Stomach smooth muscle (tissue), 2 donors: ENCODE data around the gene CYP2A13.
"Not testable (repeated sequence)": the region's sequence is repeated elsewhere in the genome, so short reads cannot be mapped to it uniquely, and the experiment has no call there.

Experiments used
- H3K27ac ChIP-seq: one replicate; pipeline ENCODE4 v1.7.0; 2013; ENCODE audit warnings: mild to moderate bottlenecking, low read length, inconsistent platforms
- H3K27me3 ChIP-seq, 2 donors: one replicate each; pipeline ENCODE4 v1.7.0; 2013; ENCODE audit warnings: low read length in 2 of 2; ENCODE audit not compliant: insufficient read depth in 2 of 2, control insufficient read depth in 1 of 2
- H3K36me3 ChIP-seq, 2 donors: one replicate each; pipeline ENCODE4 v1.7.0; 2013; ENCODE audit warnings: low read length in 2 of 2; ENCODE audit not compliant: control insufficient read depth in 2 of 2, insufficient read depth in 2 of 2
- H3K4me1 ChIP-seq: one replicate; pipeline ENCODE4 v1.7.0; 2013; ENCODE audit warnings: low read length; ENCODE audit not compliant: control insufficient read depth, insufficient read depth
- H3K4me3 ChIP-seq, 2 donors: one replicate each; pipeline ENCODE4 v1.7.0; 2013; ENCODE audit warnings: low read length in 2 of 2
- H3K9ac ChIP-seq, 2 donors: one replicate each; pipeline ENCODE4 v1.7.0; 2013; ENCODE audit warnings: low read length in 2 of 2, mild to moderate bottlenecking in 1 of 2
- H3K9me3 ChIP-seq, 2 donors: one replicate each; pipeline ENCODE4 v1.7.0; 2013; ENCODE audit warnings: low read length in 2 of 2; ENCODE audit not compliant: control insufficient read depth in 2 of 2
- donor health status: healthy.
- donor health status: Pancreatic carcinoma.

Gene CYP2A13, protein sequence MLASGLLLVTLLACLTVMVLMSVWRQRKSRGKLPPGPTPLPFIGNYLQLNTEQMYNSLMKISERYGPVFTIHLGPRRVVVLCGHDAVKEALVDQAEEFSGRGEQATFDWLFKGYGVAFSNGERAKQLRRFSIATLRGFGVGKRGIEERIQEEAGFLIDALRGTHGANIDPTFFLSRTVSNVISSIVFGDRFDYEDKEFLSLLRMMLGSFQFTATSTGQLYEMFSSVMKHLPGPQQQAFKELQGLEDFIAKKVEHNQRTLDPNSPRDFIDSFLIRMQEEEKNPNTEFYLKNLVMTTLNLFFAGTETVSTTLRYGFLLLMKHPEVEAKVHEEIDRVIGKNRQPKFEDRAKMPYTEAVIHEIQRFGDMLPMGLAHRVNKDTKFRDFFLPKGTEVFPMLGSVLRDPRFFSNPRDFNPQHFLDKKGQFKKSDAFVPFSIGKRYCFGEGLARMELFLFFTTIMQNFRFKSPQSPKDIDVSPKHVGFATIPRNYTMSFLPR

GRCh38 chr19:41088151-41088550, at the start of gene CYP2A13:
Gene CYP2A13 (plus strand): TSS chr19:41088451. CDS start chr19:41088472, 21 bp downstream.
- no peak within 1 kb of the TSS for H3K9ac ChIP-seq
- no peaks in the 10 kb centered on the region for H3K4me1 ChIP-seq
- H3K36me3 ChIP-seq = no peaks in the 10 kb centered on the region
- H3K4me3 ChIP-seq = no peak within 1 kb of the TSS
- no peaks in the 10 kb centered on the region for H3K9me3 ChIP-seq
- no peak within 1 kb of the TSS for H3K27ac ChIP-seq
- H3K27me3 ChIP-seq = peaks cover 3 to 7% of the 10 kb centered on the region in 2 donors

- H3K27ac ChIP-seq = no peak overlapping the region
- no peaks in the 10 kb centered on the region for H3K4me1 ChIP-seq
- H3K36me3 ChIP-seq = no peaks in the 10 kb centered on the region
- no peaks in the 10 kb centered on the region for H3K27me3 ChIP-seq
- no peaks in the 10 kb centered on the region for H3K9me3 ChIP-seq
- no peak overlapping the region for H3K4me3 ChIP-seq
- no peak overlapping the region for H3K9ac ChIP-seq
Observed at GRCh38 chr19:41039806-41040205, 48.4 kb upstream of the CYP2A13 start.

- H3K27me3 ChIP-seq, H3K9me3 ChIP-seq, H3K9ac ChIP-seq, H3K27ac ChIP-seq, H3K36me3 ChIP-seq, H3K4me1 ChIP-seq, H3K4me3 ChIP-seq: not testable (repeated sequence)
Observed at GRCh38 chr19:41045095-41045494, 43.2 kb upstream of the CYP2A13 start.

DNA sequence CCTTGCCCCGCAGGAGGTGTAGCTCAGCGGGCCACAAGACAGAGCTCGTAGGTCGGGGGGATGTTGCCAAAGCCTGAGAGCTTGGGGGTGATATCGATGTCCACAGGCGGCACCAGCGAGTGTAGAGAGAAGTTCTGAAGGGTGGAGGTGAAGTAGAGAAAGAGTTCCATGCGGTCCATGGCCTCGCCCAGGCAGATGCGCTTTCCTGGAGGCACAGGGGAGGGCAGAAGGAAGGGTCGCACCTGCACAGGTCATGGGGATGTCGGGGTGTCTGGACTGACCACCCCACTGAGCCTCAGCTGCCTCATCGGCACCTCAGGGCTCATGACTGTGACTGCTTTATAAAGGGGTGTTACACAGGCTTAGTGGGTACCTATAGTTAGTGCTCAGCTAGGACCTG, 37.8 kb upstream of the CYP2A13 start:
- Histone ChIP-seq H3K27ac (no peak overlapping the region), H3K9ac (no peak overlapping the region), H3K36me3 (no peaks in the 10 kb centered on the region), H3K9me3 (no peaks in the 10 kb centered on the region), H3K4me3 (no peak overlapping the region), H3K27me3 (peaks cover 2 to 3% of the 10 kb centered on the region in 2 donors), H3K4me1 (no peaks in the 10 kb centered on the region)

DNA sequence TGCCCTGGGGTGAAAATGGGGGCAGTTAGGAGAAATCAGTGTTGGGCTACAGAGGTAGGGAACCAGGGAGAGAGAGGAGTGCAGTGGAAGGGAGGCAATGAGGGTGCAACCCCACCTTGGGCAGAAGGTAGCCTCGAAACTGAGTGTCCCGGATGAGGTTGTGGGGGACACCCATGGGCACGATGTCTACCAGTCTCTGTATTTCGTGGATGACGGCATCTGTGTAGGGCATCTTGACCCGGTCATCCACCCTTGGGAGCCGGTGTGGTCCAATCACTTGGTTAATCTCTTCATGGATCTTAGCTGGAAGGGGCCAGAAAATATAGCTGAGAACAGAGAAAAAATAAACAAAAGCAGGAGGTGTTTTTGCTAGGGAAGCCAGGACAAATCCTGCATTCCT, 36.1 kb upstream of the CYP2A13 start:
- not testable (repeated sequence) for H3K4me3 ChIP-seq, H3K27me3 ChIP-seq

DNA sequence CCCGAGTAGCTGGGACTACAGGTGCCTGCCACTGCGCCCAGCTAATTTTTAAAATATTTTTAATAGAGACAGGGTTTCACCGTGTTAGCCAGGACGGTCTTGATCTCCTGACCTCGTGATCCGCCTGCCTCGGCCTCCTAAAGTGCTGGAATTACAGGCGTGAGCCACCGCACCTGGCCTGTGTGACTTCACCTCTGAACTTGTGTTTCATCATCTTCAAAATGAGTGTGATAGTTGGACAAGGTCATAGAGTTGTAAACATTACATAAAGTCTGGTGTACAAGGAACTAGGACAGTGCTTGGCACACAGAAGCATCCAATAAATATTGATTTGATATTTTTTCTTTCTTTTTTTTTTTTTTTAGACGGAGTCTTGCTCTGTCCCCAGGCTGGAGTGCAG, 34.9 kb upstream of the CYP2A13 start:
- not testable (repeated sequence) for H3K4me3 ChIP-seq, H3K9me3 ChIP-seq, H3K9ac ChIP-seq, H3K27ac ChIP-seq, H3K4me1 ChIP-seq, H3K27me3 ChIP-seq, H3K36me3 ChIP-seq

More for the DNA sequence above, 36.1 kb upstream of the CYP2A13 start:
- H3K27ac ChIP-seq, H3K9me3 ChIP-seq, H3K36me3 ChIP-seq, H3K9ac ChIP-seq, H3K4me1 ChIP-seq: not testable (repeated sequence)

DNA sequence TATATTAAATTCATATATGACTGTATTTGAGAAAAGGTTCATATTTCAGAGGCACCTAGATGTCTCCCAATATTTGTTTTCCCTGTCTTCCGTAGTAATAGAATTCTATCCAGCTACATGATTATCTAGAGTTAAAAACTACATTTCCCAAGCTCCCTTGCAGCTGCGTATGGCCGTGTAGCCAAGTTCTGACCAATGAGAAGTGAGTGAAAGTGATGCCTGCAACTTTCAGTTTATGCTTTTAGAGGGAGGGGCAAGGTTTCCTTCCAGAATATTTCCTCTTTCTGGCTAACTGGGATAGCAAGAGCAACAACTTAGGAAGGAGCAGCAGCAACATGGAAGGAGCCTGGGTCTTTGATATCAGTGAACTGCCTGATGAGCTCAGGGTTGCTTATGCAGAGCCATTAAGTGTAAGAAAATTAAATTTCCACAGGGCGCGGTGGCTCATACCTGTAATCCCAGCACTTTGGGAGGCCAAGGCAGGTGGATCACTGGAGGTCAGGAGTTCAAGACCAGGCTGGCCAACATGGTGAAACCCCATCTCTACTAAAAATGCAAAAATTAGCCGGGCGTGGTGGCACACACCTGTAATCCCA, 23.2 kb upstream of the CYP2A13 start:
- Histone ChIP-seq H3K9me3 (no peaks in the 10 kb centered on the region), H3K27ac (no peak overlapping the region), H3K4me1 (no peaks in the 10 kb centered on the region), H3K9ac (no peak overlapping the region), H3K4me3 (no peak overlapping the region), H3K27me3 (peaks cover 0 to 5% of the 10 kb centered on the region in 2 donors), H3K36me3 (no peaks in the 10 kb centered on the region)

DNA sequence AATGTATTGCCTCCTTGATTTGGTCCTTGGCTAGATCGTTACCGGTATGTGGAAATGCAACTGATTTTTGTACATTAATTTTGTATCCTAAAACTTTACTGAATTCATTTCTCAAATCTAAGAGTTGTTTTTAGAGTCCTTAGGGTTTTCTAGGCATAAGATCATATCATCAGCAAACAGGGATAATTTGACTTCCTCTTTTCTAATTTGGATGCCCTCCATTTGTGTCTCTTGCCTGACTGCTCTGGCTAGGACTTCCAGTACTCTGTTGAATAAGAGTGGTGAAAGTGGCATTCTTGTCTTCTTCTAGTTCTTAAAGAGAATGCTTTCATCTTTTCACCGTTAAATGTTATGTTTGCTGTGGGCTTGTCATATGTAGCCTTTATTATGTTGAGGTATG, 12.0 kb upstream of the CYP2A13 start:
- peaks cover 0 to 1% of the 10 kb centered on the region in 2 donors for H3K9me3 ChIP-seq
- H3K36me3 ChIP-seq = no peaks in the 10 kb centered on the region
- H3K4me3 ChIP-seq = no peak overlapping the region
- no peaks in the 10 kb centered on the region for H3K4me1 ChIP-seq
- H3K27ac ChIP-seq = no peak overlapping the region
- no peak overlapping the region for H3K9ac ChIP-seq
- peaks cover 0 to under 1% of the 10 kb centered on the region in 2 donors for H3K27me3 ChIP-seq

- H3K4me3 ChIP-seq = no peak overlapping the region
- H3K9me3 ChIP-seq = peaks cover 0 to 5% of the 10 kb centered on the region in 2 donors
- no peaks in the 10 kb centered on the region for H3K36me3 ChIP-seq
- H3K27me3 ChIP-seq = peaks cover 0 to 6% of the 10 kb centered on the region in 2 donors
- H3K4me1 ChIP-seq = no peaks in the 10 kb centered on the region
- no peak overlapping the region for H3K27ac ChIP-seq
- no peak overlapping the region for H3K9ac ChIP-seq
Observed at GRCh38 chr19:41083516-41083915, 4.7 kb upstream of the CYP2A13 start.

- H3K4me3 ChIP-seq = no peak overlapping the region
- H3K36me3 ChIP-seq = no peaks in the 10 kb centered on the region
- peaks cover 3 to 6% of the 10 kb centered on the region in 2 donors for H3K27me3 ChIP-seq
- H3K4me1 ChIP-seq = no peaks in the 10 kb centered on the region
- H3K9ac ChIP-seq = no peak overlapping the region
- H3K27ac ChIP-seq = no peak overlapping the region
- peaks cover 0 to 5% of the 10 kb centered on the region in 2 donors for H3K9me3 ChIP-seq
Observed at GRCh38 chr19:41085748-41086415, 2.4 kb upstream of the CYP2A13 start.
